K562 (cell line): Measurements from ENCODE around the gene TNFAIP8L2. TPM values are rescaled to one million over a fixed set of nuclear protein-coding genes. Genes with fewer than 3 reads are reported as not detected.

Source experiments
- BCL6 ChIP-seq: fragments of 250-450 bp; sonication (Bioruptor Pico); IDR thresholded peaks from 2 replicates; pipeline ENCODE4 v1.4.0; 2020
- BDP1 ChIP-seq: IDR thresholded peaks from 3 replicates; pipeline ENCODE4 v1.6.1; 2011; ENCODE audit not compliant: insufficient read length, insufficient read depth
- CBX2 ChIP-seq: fragments of 200-600 bp; sonication (generic); IDR thresholded peaks from one replicate; pipeline ENCODE4 v1.6.1; 2012; ENCODE audit warnings: mild to moderate bottlenecking, low read length, inconsistent platforms; ENCODE audit not compliant: insufficient read depth, poor library complexity, severe bottlenecking
- CTCF ChIP-seq, 3 experiments: IDR thresholded peaks in 2 of 3; conservative IDR thresholded peaks in 1 of 3; 2 replicates each; pipeline ENCODE4 v1.5.1; 2011 to 2012; ENCODE audit warnings: low read length in 3 of 3, mild to moderate bottlenecking in 3 of 3, control low read depth in 2 of 3, improper control_type of control experiment in 1 of 3, inconsistent platforms in 1 of 3, low read depth in 1 of 3, mixed read lengths in 1 of 3, moderate library complexity in 1 of 3; ENCODE audit not compliant: insufficient read depth in 2 of 3
- FIP1L1 ChIP-seq: fragments of 200-400 bp; formaldehyde crosslinking; IDR thresholded peaks from 2 replicates; pipeline ENCODE4 v1.6.1; 2018; ENCODE audit warnings: mild to moderate bottlenecking, low read depth, low read length; ENCODE audit not compliant: poor library complexity, severe bottlenecking
- GABPA ChIP-seq: fragments of 200-800 bp; sonication (Bioruptor generic); conservative IDR thresholded peaks from 2 replicates; pipeline ENCODE4 v1.6.1; 2016; ENCODE audit warnings: low read depth, missing genetic modification characterization, missing compliant biosample characterization
- HCFC1 ChIP-seq: IDR thresholded peaks from 2 replicates; pipeline ENCODE4 v1.6.1; 2012; ENCODE audit warnings: low read depth, low read length, improper control_type of control experiment
- HDAC1 ChIP-seq, 2 experiments: fragments of 450-650 bp; IDR thresholded peaks; 2 replicates each; pipeline ENCODE4 v1.6.1; 2016 to 2017; ENCODE audit warnings: inconsistent platforms in 1 of 2, mild to moderate bottlenecking in 1 of 2, moderate library complexity in 1 of 2
- L3MBTL2 ChIP-seq: fragments of 450-650 bp; IDR thresholded peaks from 2 replicates; pipeline ENCODE4 v1.6.1; 2016; ENCODE audit warnings: mild to moderate bottlenecking, moderate library complexity
- MXD1 ChIP-seq: fragments of 250-450 bp; sonication (Bioruptor Pico); IDR thresholded peaks from 2 replicates; pipeline ENCODE4 v1.8.0; 2021; ENCODE audit warnings: borderline replicate concordance, mild to moderate bottlenecking, moderate library complexity; ENCODE audit not compliant: poor library complexity, severe bottlenecking
- NFIC ChIP-seq: fragments of 450-650 bp; IDR thresholded peaks from 2 replicates; pipeline ENCODE4 v1.6.1; 2017; ENCODE audit warnings: mild to moderate bottlenecking, inconsistent platforms
- POLR2G ChIP-seq: fragments of 200-400 bp; formaldehyde crosslinking; IDR thresholded peaks from 2 replicates; pipeline ENCODE4 v1.6.1; 2017; ENCODE audit warnings: low read depth, mild to moderate bottlenecking, antibody characterized with exemption, low read length, moderate library complexity
- SMARCC2 ChIP-seq: fragments of 450-650 bp; IDR thresholded peaks from 2 replicates; pipeline ENCODE4 v1.6.1; 2017; ENCODE audit warnings: antibody characterized with exemption, moderate library complexity, mild to moderate bottlenecking, low read depth
- SPI1 ChIP-seq: IDR thresholded peaks from 2 replicates; pipeline ENCODE4 v1.6.1; 2011; ENCODE audit warnings: low read depth, low read length, control low read depth, borderline replicate concordance
- TCF7L2 ChIP-seq: fragments of 150-350 bp; IDR thresholded peaks from 2 replicates; pipeline ENCODE4 v1.6.1; 2016; ENCODE audit warnings: low read depth, mild to moderate bottlenecking, low read length, moderate library complexity
- ZBTB8A ChIP-seq: fragments of 450-650 bp; IDR thresholded peaks from 2 replicates; pipeline ENCODE4 v1.6.1; 2018; ENCODE audit warnings: mild to moderate bottlenecking, moderate library complexity; ENCODE audit not compliant: partially characterized antibody
- ZFP36 ChIP-seq: fragments of 150-350 bp; IDR thresholded peaks from 2 replicates; pipeline ENCODE4 v1.6.1; 2018; ENCODE audit warnings: low read length, low read depth; ENCODE audit not compliant: partially characterized antibody
- ZNF143 ChIP-seq: sonication (generic); formaldehyde crosslinking; IDR thresholded peaks from 2 replicates; pipeline ENCODE4 v1.9.0; 2022; ENCODE audit warnings: mild to moderate bottlenecking, missing genetic modification reagents
- ZNF232 ChIP-seq: sonication (generic); formaldehyde crosslinking; IDR thresholded peaks from 2 replicates; pipeline ENCODE4 v1.8.0; 2022; ENCODE audit warnings: mild to moderate bottlenecking, missing genetic modification reagents
- polyA plus RNA-seq, 8 experiments: library from polyadenylated mRNA; depleted of rRNA in 4 of 8; stranded (reverse) in 5 of 8; unstranded in 3 of 8; fragments of >200 nt; fragmentation: Nextera tagmentation in 2 of 8; fragmentation: Illumina TruSeq in 1 of 8; extraction: Ambion mirVana in 2 of 8; extraction: Trizol in 1 of 8; gene quantifications; 2 replicates each; pipeline versions ENCODE4 v1.2.1 to v1.2.3, GENCODE V29; 2011 to 2014; ENCODE audit warnings: inconsistent platforms in 1 of 8, missing spikeins in 1 of 8
- total RNA-seq, 7 experiments: library from RNA; depleted of rRNA in 6 of 7; stranded (reverse); fragments of >200 nt in 6 of 7; fragmentation: Illumina TruSeq in 2 of 7; extraction: Trizol in 2 of 7; gene quantifications; 2 replicates each; pipeline versions ENCODE4 v1.2.1 to v1.2.3, GENCODE V29; 2011 to 2021; ENCODE audit warnings: low replicate concordance in 1 of 7
- TF ChIP-seq, protein P1 (sequence below): fragments of 450-650 bp; IDR thresholded peaks from 2 replicates; pipeline ENCODE4 v1.6.1; 2017; ENCODE audit warnings: mild to moderate bottlenecking, moderate library complexity
- TF ChIP-seq, protein P2 (sequence below): fragments of 450-650 bp; formaldehyde crosslinking; IDR thresholded peaks from 2 replicates; pipeline ENCODE4 v1.4.0; 2022; ENCODE audit warnings: mild to moderate bottlenecking, moderate library complexity
- TF ChIP-seq, protein P3 (sequence below): fragments of 450-650 bp; IDR thresholded peaks from 2 replicates; pipeline ENCODE4 v1.6.1; 2016

Gene TNFAIP8L2
- total and polyA plus RNA-seq, 9 of the 15 experiments (the other 6 are each of a cell fraction or from before 2014, with no cell fraction given), result 0.05 to 1.7 (median 0.52) TPM

DNA sequence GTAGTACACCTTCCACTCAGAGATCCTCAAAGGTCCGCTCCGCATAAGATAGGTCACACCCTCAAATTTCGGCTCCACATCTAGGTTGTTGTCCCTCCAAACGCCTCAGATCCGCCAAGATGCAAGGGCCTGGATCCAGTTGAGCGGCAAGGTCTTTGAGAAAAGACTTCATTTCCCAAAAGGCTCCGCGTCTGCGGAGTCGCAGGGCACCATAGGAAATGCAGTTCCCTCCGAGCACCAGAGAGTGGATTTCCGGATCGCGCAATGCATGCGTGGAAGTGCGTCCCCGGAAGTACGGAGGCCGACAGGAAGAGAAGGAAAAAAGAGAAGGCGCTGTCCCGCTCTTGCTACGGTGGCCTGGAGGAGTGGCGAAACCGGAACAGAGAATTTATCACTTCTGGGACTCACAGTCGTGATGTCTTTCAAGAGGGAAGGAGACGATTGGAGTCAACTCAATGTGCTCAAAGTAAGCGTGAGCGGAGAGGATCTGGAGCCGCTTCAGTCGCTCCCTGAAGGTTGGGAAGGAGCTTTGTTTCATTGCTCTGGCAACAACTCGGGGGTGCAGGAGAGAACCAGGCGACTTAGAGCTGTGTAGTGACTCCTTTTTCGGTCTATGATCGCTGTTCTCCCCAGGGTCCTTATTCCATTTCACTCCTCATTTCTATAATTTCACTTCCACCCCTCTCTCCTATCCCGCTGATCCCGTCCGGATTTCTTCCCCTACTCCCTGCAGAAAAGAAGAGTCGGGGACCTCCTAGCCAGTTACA lies 9.5 kb downstream of the TNFAIP8L2 start, which contains the start of the genes LYSMD1 and SCNM1 (continued):
- TF ChIP-seq, protein P1, sequence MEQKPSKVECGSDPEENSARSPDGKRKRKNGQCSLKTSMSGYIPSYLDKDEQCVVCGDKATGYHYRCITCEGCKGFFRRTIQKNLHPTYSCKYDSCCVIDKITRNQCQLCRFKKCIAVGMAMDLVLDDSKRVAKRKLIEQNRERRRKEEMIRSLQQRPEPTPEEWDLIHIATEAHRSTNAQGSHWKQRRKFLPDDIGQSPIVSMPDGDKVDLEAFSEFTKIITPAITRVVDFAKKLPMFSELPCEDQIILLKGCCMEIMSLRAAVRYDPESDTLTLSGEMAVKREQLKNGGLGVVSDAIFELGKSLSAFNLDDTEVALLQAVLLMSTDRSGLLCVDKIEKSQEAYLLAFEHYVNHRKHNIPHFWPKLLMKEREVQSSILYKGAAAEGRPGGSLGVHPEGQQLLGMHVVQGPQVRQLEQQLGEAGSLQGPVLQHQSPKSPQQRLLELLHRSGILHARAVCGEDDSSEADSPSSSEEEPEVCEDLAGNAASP, result no peak
- TF ChIP-seq ZNF143 (CRISPR knock-in tag), result peak; percentile 99
- TF ChIP-seq BDP1, result no peak
- peak; percentile 68; the same call in 1 of the 2 replicates for TF ChIP-seq TCF7L2
- TF ChIP-seq SMARCC2, result no peak
- peak; percentile 43; the same call in 1 of the 2 replicates for TF ChIP-seq POLR2G
- no peak for TF ChIP-seq MXD1 (CRISPR knock-in tag)
- peak in 1 of 2 experiments; percentile 73; a peak in 2 of 4 replicates for TF ChIP-seq HDAC1 (IDR thresholded peaks at IDR 0.05)
- TF ChIP-seq, protein P2, sequence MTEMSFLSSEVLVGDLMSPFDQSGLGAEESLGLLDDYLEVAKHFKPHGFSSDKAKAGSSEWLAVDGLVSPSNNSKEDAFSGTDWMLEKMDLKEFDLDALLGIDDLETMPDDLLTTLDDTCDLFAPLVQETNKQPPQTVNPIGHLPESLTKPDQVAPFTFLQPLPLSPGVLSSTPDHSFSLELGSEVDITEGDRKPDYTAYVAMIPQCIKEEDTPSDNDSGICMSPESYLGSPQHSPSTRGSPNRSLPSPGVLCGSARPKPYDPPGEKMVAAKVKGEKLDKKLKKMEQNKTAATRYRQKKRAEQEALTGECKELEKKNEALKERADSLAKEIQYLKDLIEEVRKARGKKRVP (CRISPR knock-in tag), result no peak
- TF ChIP-seq ZFP36, result peak; percentile 47
- TF ChIP-seq ZBTB8A, result peak; percentile 100
- TF ChIP-seq, protein P3, sequence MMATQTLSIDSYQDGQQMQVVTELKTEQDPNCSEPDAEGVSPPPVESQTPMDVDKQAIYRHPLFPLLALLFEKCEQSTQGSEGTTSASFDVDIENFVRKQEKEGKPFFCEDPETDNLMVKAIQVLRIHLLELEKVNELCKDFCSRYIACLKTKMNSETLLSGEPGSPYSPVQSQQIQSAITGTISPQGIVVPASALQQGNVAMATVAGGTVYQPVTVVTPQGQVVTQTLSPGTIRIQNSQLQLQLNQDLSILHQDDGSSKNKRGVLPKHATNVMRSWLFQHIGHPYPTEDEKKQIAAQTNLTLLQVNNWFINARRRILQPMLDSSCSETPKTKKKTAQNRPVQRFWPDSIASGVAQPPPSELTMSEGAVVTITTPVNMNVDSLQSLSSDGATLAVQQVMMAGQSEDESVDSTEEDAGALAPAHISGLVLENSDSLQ, result peak; percentile 48
- TF ChIP-seq CTCF (IDR thresholded peaks at IDR 0.05 in 2 of 3, conservative IDR thresholded peaks at IDR 0.05 in 1 of 3; ENCODE audit: insufficient read depth in 2 of 3, low read depth in 1 of 3, low read length in 3 of 3), result peak in 1 of 3 experiments; percentile 2; a peak in 1 of 6 replicates
- no peak for TF ChIP-seq ZNF232 (CRISPR knock-in tag)
- peak; percentile 98 for TF ChIP-seq GABPA (tag)
- peak; percentile 65 for TF ChIP-seq L3MBTL2
- TF ChIP-seq BCL6, result peak; percentile 53; the same call in 1 of the 2 replicates
- no peak for TF ChIP-seq FIP1L1
- TF ChIP-seq SPI1, result peak; percentile 82; the same call in 1 of the 2 replicates
- no peak for TF ChIP-seq NFIC
- TF ChIP-seq HCFC1, result peak; percentile 99
- no peak for TF ChIP-seq CBX2
